Body of pancreas (tissue), 4 donors: Measurements from ENCODE around the gene TOGARAM2.

Experiments
- CTCF ChIP-seq, 7 experiments: fragments of 450-650 bp in 4 of 7; fragments of 200-600 bp in 3 of 7; sonication (generic) in 3 of 7; IDR thresholded peaks; one replicate each; pipeline ENCODE4 v1.5.1; 2016 to 2019; ENCODE audit warnings: antibody characterized with exemption in 7 of 7
- POLR2A ChIP-seq, 3 donors: fragments of 450-650 bp; IDR thresholded peaks; one replicate each; pipeline ENCODE4 v1.6.1; 2016; ENCODE audit warnings: antibody characterized with exemption in 3 of 3, mild to moderate bottlenecking in 2 of 3

- TF ChIP-seq POLR2A (IDR thresholded peaks at IDR 0.05) (no peak), CTCF (IDR thresholded peaks at IDR 0.05) (no peak)
Measured at GRCh38 chr2:28944535-28945248, 36.4 kb upstream of the TOGARAM2 start.
